Ishikawa (cell line): Measurements from ENCODE around the gene AP4S1.

Experiments used
- EP300 ChIP-seq: IDR thresholded peaks from 2 replicates; pipeline ENCODE4 v1.6.1; 2012; ENCODE audit warnings: borderline replicate concordance
- FOXM1 ChIP-seq: IDR thresholded peaks from 2 replicates; pipeline ENCODE4 v1.6.1; 2012; ENCODE audit warnings: low read depth, borderline replicate concordance
- NFIC ChIP-seq: IDR thresholded peaks from 2 replicates; pipeline ENCODE4 v1.6.1; 2012
- RAD21 ChIP-seq: IDR thresholded peaks from 2 replicates; pipeline ENCODE4 v1.6.1; 2012; ENCODE audit warnings: low read depth

GRCh38 chr14:31043379-31043778 is 17.9 kb downstream of the AP4S1 start:
- no peak for TF ChIP-seq NFIC
- TF ChIP-seq FOXM1, result no peak
- no peak for TF ChIP-seq RAD21
- TF ChIP-seq EP300, result no peak
